ENCODE results near the gene NIM1K.

Gene NIM1K

DNA sequence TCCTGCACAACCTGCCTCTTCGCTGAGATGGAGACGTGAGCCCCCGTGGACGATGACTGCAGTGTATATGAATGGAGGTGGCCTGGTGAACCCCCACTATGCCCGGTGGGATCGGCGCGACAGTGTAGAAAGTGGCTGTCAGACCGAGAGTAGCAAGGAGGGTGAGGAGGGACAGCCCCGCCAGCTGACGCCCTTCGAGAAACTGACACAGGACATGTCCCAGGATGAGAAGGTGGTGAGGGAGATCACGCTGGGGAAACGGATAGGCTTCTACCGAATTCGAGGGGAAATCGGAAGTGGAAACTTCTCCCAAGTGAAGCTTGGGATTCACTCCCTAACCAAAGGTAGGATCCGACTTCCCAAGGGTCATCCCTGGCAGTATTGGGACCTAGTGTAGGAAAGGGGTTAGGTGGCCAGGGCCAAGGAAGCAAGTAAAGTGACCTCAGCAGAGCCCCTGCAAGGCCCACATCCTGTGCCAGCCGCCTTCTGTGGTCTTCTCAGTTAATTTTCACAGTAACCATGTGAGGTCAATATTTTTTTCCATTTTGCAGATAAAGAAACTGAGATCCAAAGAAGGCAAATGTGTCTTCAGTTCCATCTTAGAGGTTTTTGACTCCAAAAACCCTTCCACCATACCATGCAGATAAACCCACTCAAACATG lies 53.8 kb downstream of the NIM1K start:
- Histone ChIP-seq H3K9me3 (ENCODE audit: control insufficient read depth, low read length) (no peaks in the 10 kb centered on the region), H3K9ac (no peak overlapping the region), H3K79me2 (no peaks in the 10 kb centered on the region), H3K27ac (no peak overlapping the region), H3K4me2 (ENCODE audit: low read length) (no peak overlapping the region), H3K36me3 (ENCODE audit: control insufficient read depth, insufficient read depth, low read length) (no peaks in the 10 kb centered on the region), H3K4me1 (no peaks in the 10 kb centered on the region), H3K27me3 (ENCODE audit: control insufficient read depth, insufficient read depth, low read length) (no peaks in the 10 kb centered on the region), H3K4me3 (ENCODE audit: low read depth, low read length) (no peak overlapping the region), H2AFZ (no peak overlapping the region)
- TF ChIP-seq, protein P1, sequence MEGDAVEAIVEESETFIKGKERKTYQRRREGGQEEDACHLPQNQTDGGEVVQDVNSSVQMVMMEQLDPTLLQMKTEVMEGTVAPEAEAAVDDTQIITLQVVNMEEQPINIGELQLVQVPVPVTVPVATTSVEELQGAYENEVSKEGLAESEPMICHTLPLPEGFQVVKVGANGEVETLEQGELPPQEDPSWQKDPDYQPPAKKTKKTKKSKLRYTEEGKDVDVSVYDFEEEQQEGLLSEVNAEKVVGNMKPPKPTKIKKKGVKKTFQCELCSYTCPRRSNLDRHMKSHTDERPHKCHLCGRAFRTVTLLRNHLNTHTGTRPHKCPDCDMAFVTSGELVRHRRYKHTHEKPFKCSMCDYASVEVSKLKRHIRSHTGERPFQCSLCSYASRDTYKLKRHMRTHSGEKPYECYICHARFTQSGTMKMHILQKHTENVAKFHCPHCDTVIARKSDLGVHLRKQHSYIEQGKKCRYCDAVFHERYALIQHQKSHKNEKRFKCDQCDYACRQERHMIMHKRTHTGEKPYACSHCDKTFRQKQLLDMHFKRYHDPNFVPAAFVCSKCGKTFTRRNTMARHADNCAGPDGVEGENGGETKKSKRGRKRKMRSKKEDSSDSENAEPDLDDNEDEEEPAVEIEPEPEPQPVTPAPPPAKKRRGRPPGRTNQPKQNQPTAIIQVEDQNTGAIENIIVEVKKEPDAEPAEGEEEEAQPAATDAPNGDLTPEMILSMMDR (IDR thresholded peaks at IDR 0.05): no peak

DNA sequence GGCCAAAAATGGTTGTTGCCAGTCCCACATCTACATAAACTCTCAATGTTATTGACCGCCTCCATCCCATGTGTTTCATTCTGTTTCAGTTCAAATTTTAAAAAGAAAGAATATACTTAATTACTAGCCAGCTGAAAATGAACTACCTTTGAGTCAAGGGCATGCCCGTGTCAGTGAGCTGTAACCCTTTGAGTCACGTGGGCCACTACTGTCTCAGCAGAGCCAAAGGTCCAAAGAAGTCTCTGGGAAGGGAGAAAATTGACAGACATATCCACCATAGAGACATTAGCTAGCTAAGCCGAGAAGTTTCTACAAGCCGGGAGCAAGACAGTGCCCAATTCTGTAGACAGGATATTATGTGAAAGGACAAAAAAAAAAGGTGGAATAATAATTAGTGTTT lies 59.7 kb downstream of the NIM1K start:
- Histone ChIP-seq H3K4me3 (ENCODE audit: low read depth, low read length) (no peak overlapping the region), H3K27ac (no peak overlapping the region), H2AFZ (no peak overlapping the region), H3K79me2 (no peaks in the 10 kb centered on the region), H3K27me3 (ENCODE audit: control insufficient read depth, insufficient read depth, low read length) (no peaks in the 10 kb centered on the region), H3K4me1 (no peaks in the 10 kb centered on the region), H3K9me3 (ENCODE audit: control insufficient read depth, low read length) (no peaks in the 10 kb centered on the region), H3K9ac (no peak overlapping the region), H3K4me2 (ENCODE audit: low read length) (no peak overlapping the region), H3K36me3 (ENCODE audit: control insufficient read depth, insufficient read depth, low read length) (no peaks in the 10 kb centered on the region)
- TF ChIP-seq, protein P1 (IDR thresholded peaks at IDR 0.05): no peak

DNA sequence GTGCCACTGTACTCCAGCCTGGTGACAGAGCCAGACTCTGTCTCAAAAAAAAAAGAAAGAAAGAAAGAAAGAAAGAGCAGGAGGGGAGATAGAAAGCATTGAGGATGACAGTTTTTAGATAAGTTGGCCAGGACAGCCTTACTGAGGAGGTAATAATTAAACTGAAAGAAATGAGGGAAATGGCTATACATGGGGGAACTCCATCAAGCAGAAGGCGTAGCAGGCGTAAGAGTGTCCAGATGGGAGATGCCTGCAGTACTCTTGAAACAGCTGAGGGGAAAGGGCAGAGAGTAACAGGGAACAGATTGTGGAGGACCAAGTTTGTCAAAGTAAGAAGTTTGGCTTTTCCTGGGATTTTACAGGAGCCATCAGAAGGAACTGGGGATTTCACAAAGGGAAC lies 63.7 kb downstream of the NIM1K start:
- H3K4me2 ChIP-seq (ENCODE audit: low read length): no peak overlapping the region

DNA sequence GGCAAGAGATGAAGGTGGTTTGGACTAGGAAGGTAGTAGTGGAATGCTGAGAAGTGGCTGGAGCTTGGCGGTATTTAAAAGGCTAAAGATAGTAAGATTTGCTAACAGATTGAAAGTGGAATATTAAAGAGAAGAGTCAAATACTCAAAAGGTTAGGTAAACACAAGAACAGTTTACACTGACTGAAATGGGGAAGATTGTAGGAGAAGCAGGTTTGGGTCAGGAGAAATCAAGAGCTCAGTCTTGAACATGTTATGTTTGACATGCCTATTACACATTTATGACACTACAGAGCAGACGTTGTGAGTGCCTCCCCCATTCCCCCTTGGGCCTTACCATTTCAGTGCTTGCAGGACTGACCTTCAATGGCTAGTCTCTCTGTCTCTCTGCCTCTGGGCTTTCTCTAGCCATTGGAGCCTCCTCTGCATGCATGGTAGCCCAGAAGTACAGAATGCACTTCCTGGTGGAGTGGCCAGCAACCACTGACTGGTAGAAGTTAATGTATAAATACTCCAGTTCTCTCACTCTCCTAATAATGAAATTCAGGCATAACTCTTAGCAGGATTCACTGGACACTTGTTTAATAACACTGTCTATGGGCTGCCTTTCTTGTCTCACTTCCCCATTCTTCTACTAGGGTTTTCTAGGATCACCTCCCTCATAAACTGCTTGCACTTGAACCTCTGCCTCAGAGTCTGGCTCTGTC lies 64.4 kb downstream of the NIM1K start:
- H3K4me2 ChIP-seq (ENCODE audit: low read length): no peak overlapping the region
- no peak overlapping the region for H3K9ac ChIP-seq
- no peak overlapping the region for H3K27ac ChIP-seq
- no peaks in the 10 kb centered on the region for H3K9me3 ChIP-seq (ENCODE audit: control insufficient read depth, low read length)
- H3K4me1 ChIP-seq: no peaks in the 10 kb centered on the region
- TF ChIP-seq, protein P1 (IDR thresholded peaks at IDR 0.05): no peak
- H3K79me2 ChIP-seq: no peaks in the 10 kb centered on the region
- no peaks in the 10 kb centered on the region for H3K36me3 ChIP-seq (ENCODE audit: control insufficient read depth, insufficient read depth, low read length)
- H2AFZ ChIP-seq: no peak overlapping the region
- H3K4me3 ChIP-seq (ENCODE audit: low read depth, low read length): no peak overlapping the region
- H3K27me3 ChIP-seq (ENCODE audit: control insufficient read depth, insufficient read depth, low read length): no peaks in the 10 kb centered on the region

More for the DNA sequence above, 63.7 kb downstream of the NIM1K start:
- H3K36me3 ChIP-seq (ENCODE audit: control insufficient read depth, insufficient read depth, low read length): no peaks in the 10 kb centered on the region
- no peak overlapping the region for H3K9ac ChIP-seq
- H3K27me3 ChIP-seq (ENCODE audit: control insufficient read depth, insufficient read depth, low read length): no peaks in the 10 kb centered on the region
- no peak overlapping the region for H3K4me3 ChIP-seq (ENCODE audit: low read depth, low read length)
- TF ChIP-seq, protein P1 (IDR thresholded peaks at IDR 0.05): no peak
- H3K79me2 ChIP-seq: no peaks in the 10 kb centered on the region
- H3K9me3 ChIP-seq (ENCODE audit: control insufficient read depth, low read length): no peaks in the 10 kb centered on the region
- H3K27ac ChIP-seq: no peak overlapping the region
- no peak overlapping the region for H2AFZ ChIP-seq
- H3K4me1 ChIP-seq: no peaks in the 10 kb centered on the region
